HEK293 (cell line): Measurements from ENCODE around the gene GAP43.

ENCODE experiments used
- CTCF ChIA-PET: fragments of 350-600 bp; formaldehyde crosslinking; extraction: SDS; loops from one replicate; lab custom pipeline; 2021; ENCODE audit warnings: antibody characterized with exemption; lab: Yijun Ruan, JAX
- POLR2A ChIA-PET: fragments of 300-600 bp; formaldehyde crosslinking; extraction: SDS; loops from one replicate; lab custom pipeline; 2020; ENCODE audit warnings: antibody characterized with exemption, inconsistent platforms; lab: Yijun Ruan, JAX
- H3K27ac ChIP-seq: fragments of 200-500 bp; sonication (Bioruptor generic); 2 replicates; pipeline ENCODE4 v1.5.1; 2014; ENCODE audit warnings: low read depth, low read length, control low read depth, inconsistent platforms; ENCODE audit errors: extremely low read depth
- H3K36me3 ChIP-seq, 2 experiments: fragments of 200-500 bp in 1 of 2; sonication (Bioruptor generic) in 1 of 2; 1 replicate in 1 of 2; 2 replicates in 1 of 2; pipeline ENCODE4 v1.5.1; 2014 to 2017; ENCODE audit warnings: inconsistent platforms in 2 of 2, low read length in 2 of 2; ENCODE audit not compliant: control insufficient read depth in 2 of 2, insufficient read depth in 1 of 2
- H3K4me1 ChIP-seq: fragments of 200-500 bp; sonication (Bioruptor generic); 2 replicates; pipeline ENCODE4 v1.5.1; 2014; ENCODE audit warnings: mild to moderate bottlenecking, low read length, inconsistent platforms; ENCODE audit not compliant: control insufficient read depth, insufficient read depth
- H3K4me3 ChIP-seq: 2 replicates; pipeline ENCODE4 v1.5.1; 2011; ENCODE audit warnings: low read depth, mild to moderate bottlenecking, control low read depth, low read length, moderate library complexity
- H3K9me3 ChIP-seq: fragments of 200-500 bp; sonication (Bioruptor generic); 2 replicates; pipeline ENCODE4 v1.5.1; 2014; ENCODE audit warnings: low read depth, low read length, inconsistent platforms; ENCODE audit not compliant: control insufficient read depth, insufficient read depth
- GLIS1 ChIP-seq: fragments of 450-650 bp; formaldehyde crosslinking; IDR thresholded peaks from 2 replicates; pipeline ENCODE4 v1.5.1; 2016; ENCODE audit warnings: missing biosample characterization, missing genetic modification characterization
- HOXC10 ChIP-seq: sonication (generic); formaldehyde crosslinking; IDR thresholded peaks from 2 replicates; pipeline ENCODE4 v1.8.1; 2023; ENCODE audit warnings: mild to moderate bottlenecking, missing genetic modification reagents
- KLF7 ChIP-seq: fragments of 450-650 bp; formaldehyde crosslinking; IDR thresholded peaks from 2 replicates; pipeline ENCODE4 v1.5.1; 2016; ENCODE audit warnings: missing biosample characterization, missing genetic modification characterization, borderline replicate concordance
- PBX3 ChIP-seq: sonication (generic); formaldehyde crosslinking; IDR thresholded peaks from 2 replicates; pipeline ENCODE4 v1.8.1; 2022; ENCODE audit warnings: mild to moderate bottlenecking, moderate library complexity, missing genetic modification reagents
- RBAK ChIP-seq: fragments of 450-650 bp; formaldehyde crosslinking; IDR thresholded peaks from 2 replicates; pipeline ENCODE4 v1.5.1; 2016; ENCODE audit warnings: missing biosample characterization, missing genetic modification characterization
- SP2 ChIP-seq: fragments of 450-650 bp; formaldehyde crosslinking; IDR thresholded peaks from 2 replicates; pipeline ENCODE4 v1.5.1; 2016; ENCODE audit warnings: missing biosample characterization, missing genetic modification characterization
- SP3 ChIP-seq: fragments of 450-650 bp; formaldehyde crosslinking; IDR thresholded peaks from 2 replicates; pipeline ENCODE4 v1.5.1; 2016; ENCODE audit warnings: missing biosample characterization, missing genetic modification characterization
- YY1 ChIP-seq: fragments of 450-650 bp; formaldehyde crosslinking; IDR thresholded peaks from 2 replicates; pipeline ENCODE4 v1.5.1; 2018; ENCODE audit warnings: missing biosample characterization, missing genetic modification characterization
- ZBTB20 ChIP-seq: fragments of 450-650 bp; formaldehyde crosslinking; IDR thresholded peaks from 2 replicates; pipeline ENCODE4 v1.5.1; 2016; ENCODE audit warnings: missing biosample characterization, missing genetic modification characterization
- ZBTB7A ChIP-seq: fragments of 450-650 bp; formaldehyde crosslinking; IDR thresholded peaks from 2 replicates; pipeline ENCODE4 v1.5.1; 2016; ENCODE audit warnings: low read depth, missing biosample characterization, missing genetic modification characterization
- ZEB2 ChIP-seq: fragments of 450-650 bp; formaldehyde crosslinking; IDR thresholded peaks from 2 replicates; pipeline ENCODE4 v1.5.1; 2016; ENCODE audit warnings: missing biosample characterization, missing genetic modification characterization
- ZNF214 ChIP-seq: fragments of 450-650 bp; formaldehyde crosslinking; IDR thresholded peaks from 2 replicates; pipeline ENCODE4 v1.5.1; 2017; ENCODE audit warnings: missing biosample characterization, mild to moderate bottlenecking, missing genetic modification characterization, borderline replicate concordance
- ZNF341 ChIP-seq: fragments of 450-650 bp; formaldehyde crosslinking; IDR thresholded peaks from 2 replicates; pipeline ENCODE4; 2016; ENCODE audit warnings: low read depth, missing biosample characterization, missing genetic modification characterization
- ZNF416 ChIP-seq: fragments of 450-650 bp; formaldehyde crosslinking; IDR thresholded peaks from 2 replicates; pipeline ENCODE4 v1.5.1; 2016; ENCODE audit warnings: missing biosample characterization, missing genetic modification characterization
- ZNF473 ChIP-seq: fragments of 450-650 bp; formaldehyde crosslinking; IDR thresholded peaks from 2 replicates; pipeline ENCODE4 v1.5.1; 2017; ENCODE audit warnings: missing biosample characterization, missing genetic modification characterization
- ZNF514 ChIP-seq: fragments of 450-650 bp; formaldehyde crosslinking; IDR thresholded peaks from 2 replicates; pipeline ENCODE4 v1.5.1; 2016; ENCODE audit warnings: missing biosample characterization, missing genetic modification characterization
- ZNF529 ChIP-seq: fragments of 450-650 bp; formaldehyde crosslinking; IDR thresholded peaks from 2 replicates; pipeline ENCODE4 v1.5.1; 2017; ENCODE audit warnings: missing genetic modification characterization, missing biosample characterization; ENCODE audit not compliant: insufficient replicate concordance
- ZNF530 ChIP-seq: fragments of 450-650 bp; formaldehyde crosslinking; IDR thresholded peaks from 2 replicates; pipeline ENCODE4 v1.5.1; 2016; ENCODE audit warnings: low read depth, missing biosample characterization, missing genetic modification characterization
- ZNF600 ChIP-seq: fragments of 450-650 bp; formaldehyde crosslinking; IDR thresholded peaks from 2 replicates; pipeline ENCODE4 v1.5.1; 2016; ENCODE audit warnings: missing biosample characterization, missing genetic modification characterization
- ZNF623 ChIP-seq: fragments of 450-650 bp; formaldehyde crosslinking; IDR thresholded peaks from 2 replicates; pipeline ENCODE4 v1.5.1; 2016; ENCODE audit warnings: missing biosample characterization, missing genetic modification characterization
- ZNF626 ChIP-seq: fragments of 450-650 bp; sonication (Bioruptor Pico); formaldehyde crosslinking; IDR thresholded peaks from 2 replicates; pipeline ENCODE4 v1.5.1; 2018; ENCODE audit warnings: missing biosample characterization, missing genetic modification characterization, inconsistent platforms
- ZNF629 ChIP-seq: fragments of 450-650 bp; formaldehyde crosslinking; IDR thresholded peaks from 2 replicates; pipeline ENCODE4 v1.5.1; 2017; ENCODE audit warnings: missing biosample characterization, missing genetic modification characterization
- ZNF664 ChIP-seq: fragments of 450-650 bp; formaldehyde crosslinking; IDR thresholded peaks from 2 replicates; pipeline ENCODE4 v1.5.1; 2016; ENCODE audit warnings: missing biosample characterization, missing genetic modification characterization
- ZNF76 ChIP-seq: fragments of 450-650 bp; formaldehyde crosslinking; IDR thresholded peaks from 2 replicates; pipeline ENCODE4; 2016; ENCODE audit warnings: low read depth, missing biosample characterization, missing genetic modification characterization, borderline replicate concordance
- ZSCAN16 ChIP-seq: fragments of 450-650 bp; formaldehyde crosslinking; IDR thresholded peaks from 2 replicates; pipeline ENCODE4 v1.5.1; 2016; ENCODE audit warnings: missing biosample characterization, missing genetic modification characterization
- TF ChIP-seq, protein P1 (sequence below): fragments of 450-650 bp; formaldehyde crosslinking; IDR thresholded peaks from 2 replicates; pipeline ENCODE4 v1.5.1; 2017; ENCODE audit warnings: missing biosample characterization, missing genetic modification characterization
- TF ChIP-seq, protein P2 (sequence below): fragments of 450-650 bp; formaldehyde crosslinking; IDR thresholded peaks from 2 replicates; pipeline ENCODE4 v1.5.1; 2016; ENCODE audit warnings: missing biosample characterization, missing genetic modification characterization

The GAP43 gene

GRCh38 chr3:115580566-115580965 is 42.7 kb upstream of the GAP43 start:
- no peak overlapping the region for H3K27ac ChIP-seq
- TF ChIP-seq ZNF626 (no peak), ZNF529 (tag by site-specific recombination) (no peak), ZNF473 (tag by site-specific recombination) (no peak), ZNF600 (no peak), SP2 (tag by site-specific recombination) (no peak), ZNF76 (no peak), ZNF664 (tag by site-specific recombination) (no peak), ZNF514 (tag by site-specific recombination) (no peak), ZNF416 (tag by site-specific recombination) (no peak), RBAK (no peak), ZBTB20 (tag by site-specific recombination) (no peak), ZSCAN16 (no peak), KLF7 (no peak), ZEB2 (tag by site-specific recombination) (no peak), YY1 (tag by site-specific recombination) (no peak)
- no peak overlapping the region for H3K4me3 ChIP-seq
- no peaks in the 10 kb centered on the region for H3K9me3 ChIP-seq
- no peaks in the 10 kb centered on the region for H3K4me1 ChIP-seq
- no peaks in the 10 kb centered on the region for H3K36me3 ChIP-seq
- POLR2A ChIA-PET = no interaction called here
- CTCF ChIA-PET = interaction anchor here (0.9 kb wide), 1 partner anchor 87 kb away, joined by 3 read pairs; no protein-coding TSS in a partner anchor

GRCh38 chr3:115581362-115582135 is 41.8 kb upstream of the GAP43 start:
- TF ChIP-seq HOXC10 (CRISPR knock-in tag) (no peak), ZNF623 (tag by site-specific recombination) (peak; percentile 25; the same call in 1 of the 2 replicates)
- Histone ChIP-seq H3K36me3 (no peaks in the 10 kb centered on the region), H3K4me1 (no peaks in the 10 kb centered on the region), H3K27ac (no peak overlapping the region), H3K9me3 (no peaks in the 10 kb centered on the region), H3K4me3 (no peak overlapping the region)
- ChIA-PET POLR2A (no interaction called here), CTCF (interaction anchor here (0.9 kb wide), 1 partner anchor 88 kb away, joined by 3 read pairs; no protein-coding TSS in a partner anchor)

- POLR2A ChIA-PET = no interaction called here
- H3K36me3 ChIP-seq = no peaks in the 10 kb centered on the region
- CTCF ChIA-PET = interaction anchor here (0.5 kb wide), 1 partner anchor 27 kb away, joined by 3 read pairs; no protein-coding TSS in a partner anchor
- TF ChIP-seq ZNF214 (tag by site-specific recombination) (no peak), ZNF341 (tag by site-specific recombination) (no peak), ZNF629 (tag by site-specific recombination) (no peak), PBX3 (CRISPR knock-in tag) (no peak), ZNF530 (tag by site-specific recombination) (no peak), GLIS1 (tag by site-specific recombination) (no peak), ZBTB7A (tag by site-specific recombination) (no peak), SP3 (tag by site-specific recombination) (no peak)
- TF ChIP-seq, protein P1, sequence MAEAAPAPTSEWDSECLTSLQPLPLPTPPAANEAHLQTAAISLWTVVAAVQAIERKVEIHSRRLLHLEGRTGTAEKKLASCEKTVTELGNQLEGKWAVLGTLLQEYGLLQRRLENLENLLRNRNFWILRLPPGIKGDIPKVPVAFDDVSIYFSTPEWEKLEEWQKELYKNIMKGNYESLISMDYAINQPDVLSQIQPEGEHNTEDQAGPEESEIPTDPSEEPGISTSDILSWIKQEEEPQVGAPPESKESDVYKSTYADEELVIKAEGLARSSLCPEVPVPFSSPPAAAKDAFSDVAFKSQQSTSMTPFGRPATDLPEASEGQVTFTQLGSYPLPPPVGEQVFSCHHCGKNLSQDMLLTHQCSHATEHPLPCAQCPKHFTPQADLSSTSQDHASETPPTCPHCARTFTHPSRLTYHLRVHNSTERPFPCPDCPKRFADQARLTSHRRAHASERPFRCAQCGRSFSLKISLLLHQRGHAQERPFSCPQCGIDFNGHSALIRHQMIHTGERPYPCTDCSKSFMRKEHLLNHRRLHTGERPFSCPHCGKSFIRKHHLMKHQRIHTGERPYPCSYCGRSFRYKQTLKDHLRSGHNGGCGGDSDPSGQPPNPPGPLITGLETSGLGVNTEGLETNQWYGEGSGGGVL (tag by site-specific recombination) = no peak
- TF ChIP-seq, protein P2, sequence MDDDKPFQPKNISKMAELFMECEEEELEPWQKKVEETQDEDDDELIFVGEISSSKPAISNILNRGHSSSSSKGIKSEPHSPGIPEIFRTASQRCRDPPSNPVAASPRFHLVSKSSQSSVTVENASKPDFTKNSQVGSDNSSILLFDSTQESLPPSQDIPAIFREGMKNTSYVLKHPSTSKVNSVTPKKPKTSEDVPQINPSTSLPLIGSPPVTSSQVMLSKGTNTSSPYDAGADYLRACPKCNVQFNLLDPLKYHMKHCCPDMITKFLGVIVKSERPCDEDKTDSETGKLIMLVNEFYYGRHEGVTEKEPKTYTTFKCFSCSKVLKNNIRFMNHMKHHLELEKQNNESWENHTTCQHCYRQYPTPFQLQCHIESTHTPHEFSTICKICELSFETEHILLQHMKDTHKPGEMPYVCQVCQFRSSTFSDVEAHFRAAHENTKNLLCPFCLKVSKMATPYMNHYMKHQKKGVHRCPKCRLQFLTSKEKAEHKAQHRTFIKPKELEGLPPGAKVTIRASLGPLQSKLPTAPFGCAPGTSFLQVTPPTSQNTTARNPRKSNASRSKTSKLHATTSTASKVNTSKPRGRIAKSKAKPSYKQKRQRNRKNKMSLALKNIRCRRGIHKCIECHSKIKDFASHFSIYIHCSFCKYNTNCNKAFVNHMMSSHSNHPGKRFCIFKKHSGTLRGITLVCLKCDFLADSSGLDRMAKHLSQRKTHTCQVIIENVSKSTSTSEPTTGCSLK = no peak
These were observed 34.9 kb upstream of the GAP43 start for GRCh38 chr3:115588201-115589115.

More at GRCh38 chr3:115588201-115589115, 34.9 kb upstream of the GAP43 start:
- Histone ChIP-seq H3K9me3 (no peaks in the 10 kb centered on the region), H3K4me3 (no peak overlapping the region), H3K27ac (no peak overlapping the region), H3K4me1 (no peaks in the 10 kb centered on the region)
